K562 (cell line): ENCODE measurements around the gene NMBR.

Experiments
- CTCF ChIP-seq, 3 experiments: IDR thresholded peaks in 2 of 3; conservative IDR thresholded peaks in 1 of 3; 2 replicates each; pipeline ENCODE4 v1.5.1; 2011 to 2012; ENCODE audit warnings: low read length in 3 of 3, mild to moderate bottlenecking in 3 of 3, control low read depth in 2 of 3, improper control_type of control experiment in 1 of 3, inconsistent platforms in 1 of 3, low read depth in 1 of 3, mixed read lengths in 1 of 3, moderate library complexity in 1 of 3; ENCODE audit not compliant: insufficient read depth in 2 of 3
- DDX20 ChIP-seq: fragments of 450-650 bp; IDR thresholded peaks from 2 replicates; pipeline ENCODE4 v1.6.1; 2016; ENCODE audit warnings: missing genetic modification characterization, low read depth, mild to moderate bottlenecking, missing compliant biosample characterization, moderate library complexity
- ZNF140 ChIP-seq: fragments of 250-450 bp; sonication (Bioruptor Pico); IDR thresholded peaks from 2 replicates; pipeline ENCODE4 v1.8.0; 2021; ENCODE audit warnings: moderate library complexity, mild to moderate bottlenecking, inconsistent platforms

GRCh38 chr6:142118925-142119324, 28.0 kb downstream of the NMBR start:
- TF ChIP-seq CTCF (IDR thresholded peaks at IDR 0.05 in 2 of 3, conservative IDR thresholded peaks at IDR 0.05 in 1 of 3; ENCODE audit: insufficient read depth in 2 of 3, low read depth in 1 of 3, low read length in 3 of 3) (no peak), ZNF140 (no peak), DDX20 (tag) (no peak)
